Esophagus squamous epithelium (tissue), 5 donors: ENCODE results near the gene CEP44. TPM values are rescaled to one million over a fixed set of nuclear protein-coding genes. Genes with fewer than 3 reads are reported as not detected.

Source experiments
- DNase-seq: peaks from one replicate; lab custom pipeline; 2025; lab: John Stamatoyannopoulos, UW
- H3K27ac ChIP-seq, 4 donors: fragments of 200-600 bp; sonication (generic); one replicate each; pipeline ENCODE4 v1.5.1; 2016 to 2019; ENCODE audit warnings: mild to moderate bottlenecking in 1 of 4
- H3K27me3 ChIP-seq, 4 donors: fragments of 200-600 bp; sonication (generic); 1 replicate in 3 of 4; 2 replicates in 1 of 4; pipeline versions ENCODE4 v1.5.1 to v1.6.0; 2017 to 2021; ENCODE audit warnings: antibody characterized with exemption in 1 of 4
- H3K36me3 ChIP-seq, 3 donors: fragments of 200-600 bp; sonication (generic); one replicate each; pipeline ENCODE4 v1.5.1; 2016 to 2019
- H3K4me1 ChIP-seq, 3 donors: fragments of 200-600 bp; sonication (generic); one replicate each; pipeline ENCODE4 v1.5.1; 2017 to 2019
- H3K4me3 ChIP-seq, 4 donors: fragments of 200-600 bp; sonication (generic); 1 replicate in 3 of 4; 2 replicates in 1 of 4; pipeline ENCODE4 v1.5.1; 2016 to 2019; ENCODE audit warnings: mild to moderate bottlenecking in 2 of 4, moderate library complexity in 1 of 4
- H3K9me3 ChIP-seq, 3 donors: fragments of 200-600 bp; sonication (generic); one replicate each; pipeline ENCODE4 v1.5.1; 2016 to 2019
- POLR2A ChIP-seq, 4 donors: fragments of 450-650 bp; IDR thresholded peaks; one replicate each; pipeline ENCODE4 v1.6.1; 2017; ENCODE audit warnings: antibody characterized with exemption in 4 of 4, mild to moderate bottlenecking in 4 of 4, moderate library complexity in 3 of 4
- WGBS, 2 donors: methylation state at CpG; one replicate each; pipeline ENCODE4 v1.1.5; 2018; 5-methylcytosine and 5-hydroxymethylcytosine counted together
- intact Hi-C: fragments of 100-400 bp; cut with DNase I; formaldehyde crosslinking; loops from one replicate; pipeline ENCODE4 v1.15.0; 2022
- total RNA-seq, 4 donors: library from RNA; depleted of rRNA; stranded (reverse); fragments of >200 nt; gene quantifications; one replicate each; pipeline ENCODE4 v1.1.0, GENCODE V29; 2016
- TF ChIP-seq, protein P1 (sequence below), 6 experiments: fragments of 450-650 bp in 4 of 6; fragments of 200-600 bp in 2 of 6; sonication (generic) in 2 of 6; IDR thresholded peaks; one replicate each; pipeline ENCODE4 v1.5.1; 2016 to 2019; ENCODE audit warnings: antibody characterized with exemption in 6 of 6, mild to moderate bottlenecking in 4 of 6, moderate library complexity in 4 of 6
- donor health status: DM: yes; HTN: yes; CAD: no.

CEP44 gene
- total RNA-seq, 4 donors from 2014 or later: 5.5 to 14.4 (median 11.4) TPM

DNA sequence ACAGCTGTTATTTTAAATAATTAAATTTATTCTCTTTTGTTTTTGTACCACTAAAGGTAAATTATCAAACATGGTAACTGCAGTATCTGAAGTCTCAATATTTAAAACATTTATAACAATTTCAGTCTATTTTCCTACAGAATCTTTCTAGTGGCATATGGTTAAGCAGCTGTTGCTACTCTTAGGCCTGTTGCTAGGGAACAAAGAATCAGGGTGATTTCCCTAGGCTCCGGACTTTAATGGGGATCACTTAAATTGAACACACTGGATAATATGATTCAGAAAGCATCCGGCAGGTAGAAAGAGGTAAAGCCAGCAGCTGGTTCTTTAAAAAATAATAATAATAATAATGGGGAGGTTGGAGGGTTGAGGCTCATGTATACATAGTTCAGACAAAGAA, 17.8 kb upstream of the CEP44 start:
- intact Hi-C loops: no loop called here
- H3K36me3 ChIP-seq: peaks cover 0 to 21% (median 0%) of the 10 kb centered on the region in 3 donors
- no peak for DNase-seq
- H3K4me1 ChIP-seq: peaks cover 0 to 9% (median 0%) of the 10 kb centered on the region in 3 donors
- H3K9me3 ChIP-seq: no peaks in the 10 kb centered on the region
- no peak for TF ChIP-seq POLR2A (IDR thresholded peaks at IDR 0.05)
- TF ChIP-seq, protein P1, sequence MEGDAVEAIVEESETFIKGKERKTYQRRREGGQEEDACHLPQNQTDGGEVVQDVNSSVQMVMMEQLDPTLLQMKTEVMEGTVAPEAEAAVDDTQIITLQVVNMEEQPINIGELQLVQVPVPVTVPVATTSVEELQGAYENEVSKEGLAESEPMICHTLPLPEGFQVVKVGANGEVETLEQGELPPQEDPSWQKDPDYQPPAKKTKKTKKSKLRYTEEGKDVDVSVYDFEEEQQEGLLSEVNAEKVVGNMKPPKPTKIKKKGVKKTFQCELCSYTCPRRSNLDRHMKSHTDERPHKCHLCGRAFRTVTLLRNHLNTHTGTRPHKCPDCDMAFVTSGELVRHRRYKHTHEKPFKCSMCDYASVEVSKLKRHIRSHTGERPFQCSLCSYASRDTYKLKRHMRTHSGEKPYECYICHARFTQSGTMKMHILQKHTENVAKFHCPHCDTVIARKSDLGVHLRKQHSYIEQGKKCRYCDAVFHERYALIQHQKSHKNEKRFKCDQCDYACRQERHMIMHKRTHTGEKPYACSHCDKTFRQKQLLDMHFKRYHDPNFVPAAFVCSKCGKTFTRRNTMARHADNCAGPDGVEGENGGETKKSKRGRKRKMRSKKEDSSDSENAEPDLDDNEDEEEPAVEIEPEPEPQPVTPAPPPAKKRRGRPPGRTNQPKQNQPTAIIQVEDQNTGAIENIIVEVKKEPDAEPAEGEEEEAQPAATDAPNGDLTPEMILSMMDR (IDR thresholded peaks at IDR 0.05): no peak
- WGBS, 2 donors: 53 to 58% methylated on average over 2 of the region's 2 CpGs
- no peak overlapping the region for H3K27ac ChIP-seq
- H3K27me3 ChIP-seq: no peaks in the 10 kb centered on the region
- H3K4me3 ChIP-seq: no peak overlapping the region

DNA sequence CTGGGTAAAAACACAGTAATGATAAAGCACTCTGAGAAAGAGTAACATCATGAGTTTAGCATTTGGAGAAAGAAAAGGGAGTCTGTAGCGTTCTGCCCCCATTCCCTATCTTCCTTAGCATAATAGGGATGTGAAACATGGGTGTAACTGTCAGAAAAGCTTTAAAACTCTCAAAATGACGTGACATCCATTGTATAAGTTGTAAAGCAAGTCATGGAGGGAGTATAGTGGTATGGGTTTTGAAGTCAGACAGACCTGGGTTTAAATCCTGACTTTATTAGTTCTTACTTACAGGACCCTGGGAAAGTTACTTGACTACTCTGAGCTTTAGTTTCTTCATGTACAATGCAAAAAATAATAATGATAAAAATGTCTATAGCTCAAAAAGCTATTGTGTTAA, 17.3 kb upstream of the CEP44 start:
- no peaks in the 10 kb centered on the region for H3K27me3 ChIP-seq
- H3K4me3 ChIP-seq: no peak overlapping the region
- H3K4me1 ChIP-seq: peaks cover 0 to 9% (median 0%) of the 10 kb centered on the region in 3 donors
- H3K9me3 ChIP-seq: no peaks in the 10 kb centered on the region
- H3K36me3 ChIP-seq: peaks cover 0 to 21% (median 0%) of the 10 kb centered on the region in 3 donors
- intact Hi-C loops: no loop called here
- no peak for DNase-seq
- no peak overlapping the region for H3K27ac ChIP-seq
- WGBS, 2 donors: 65 to 75% methylated on average over 2 of the region's 2 CpGs
- TF ChIP-seq POLR2A (IDR thresholded peaks at IDR 0.05): no peak
- TF ChIP-seq, protein P1 (IDR thresholded peaks at IDR 0.05): no peak

DNA sequence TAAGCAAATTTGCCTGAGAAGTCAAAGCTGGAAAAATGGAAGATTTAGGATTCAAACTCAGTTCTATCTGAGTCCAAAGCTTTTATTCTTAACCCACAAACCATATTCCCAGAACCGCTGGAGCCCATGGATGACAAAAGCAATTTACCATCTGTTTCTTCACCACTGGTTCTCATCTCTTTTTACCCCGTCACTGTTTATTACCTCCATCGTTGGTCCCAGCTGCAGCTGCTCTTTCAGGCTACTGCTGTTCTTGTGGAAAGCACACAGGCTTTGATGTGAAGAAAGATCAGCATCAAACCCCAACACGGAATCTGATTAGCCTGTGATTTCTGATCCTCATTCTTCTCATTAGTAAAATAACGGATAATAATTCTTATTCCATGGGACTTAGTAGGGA, 9.8 kb upstream of the CEP44 start:
- WGBS, 2 donors: 92 to 93% methylated on average over 5 of the region's 5 CpGs
- TF ChIP-seq, protein P1 (IDR thresholded peaks at IDR 0.05): no peak
- no peak for TF ChIP-seq POLR2A (IDR thresholded peaks at IDR 0.05)
- Histone ChIP-seq H3K27me3 (no peaks in the 10 kb centered on the region), H3K36me3 (peaks cover 0 to 5% (median 0%) of the 10 kb centered on the region in 3 donors), H3K4me1 (peaks cover 0 to 17% (median 0%) of the 10 kb centered on the region in 3 donors), H3K4me3 (no peak overlapping the region), H3K27ac (no peak overlapping the region), H3K9me3 (no peaks in the 10 kb centered on the region)
- no peak for DNase-seq
- intact Hi-C loops: no loop called here

DNA sequence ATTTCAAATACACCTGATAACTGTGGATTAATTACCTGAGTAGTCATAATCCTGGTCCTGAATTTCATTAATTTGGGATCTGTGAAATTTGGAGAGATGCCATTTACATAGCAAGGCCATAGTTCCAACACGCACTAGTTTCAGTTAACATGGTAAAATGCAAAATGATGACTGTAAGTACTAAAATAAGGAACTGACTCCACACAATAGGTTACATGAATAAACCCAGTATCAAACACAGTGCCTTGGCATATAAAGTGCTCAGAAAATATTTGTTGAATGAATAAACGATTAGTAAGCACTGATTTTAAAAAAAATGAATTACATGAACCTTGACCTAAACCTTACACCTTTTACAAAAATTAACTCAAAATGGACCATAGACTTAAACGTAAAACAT, 9.3 kb upstream of the CEP44 start:
- intact Hi-C loops: no loop called here

DNA sequence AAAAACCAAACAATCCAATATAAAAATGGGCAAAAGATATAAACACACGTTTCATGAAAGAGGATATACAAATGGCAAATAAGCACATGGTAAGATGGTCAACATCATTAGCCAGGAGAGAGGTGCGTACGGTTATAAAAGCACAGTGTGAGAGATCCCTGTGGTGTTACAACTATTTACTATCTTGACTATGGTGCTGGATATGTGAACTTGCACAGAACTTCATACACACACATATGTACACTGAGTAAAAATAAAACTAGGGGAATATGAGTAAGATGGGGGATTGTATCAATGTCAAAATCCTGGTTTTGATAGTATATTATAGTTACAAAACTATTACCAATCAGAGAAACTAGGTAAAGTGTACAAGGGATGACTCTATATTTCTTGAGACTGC, 8.6 kb upstream of the CEP44 start:
- TF ChIP-seq POLR2A (IDR thresholded peaks at IDR 0.05): no peak
- TF ChIP-seq, protein P1 (IDR thresholded peaks at IDR 0.05): no peak

More for the DNA sequence above, 9.3 kb upstream of the CEP44 start:
- no peak for TF ChIP-seq POLR2A (IDR thresholded peaks at IDR 0.05)
- TF ChIP-seq, protein P1 (IDR thresholded peaks at IDR 0.05): no peak
- Histone ChIP-seq H3K36me3 (peaks cover 0 to 5% (median 0%) of the 10 kb centered on the region in 3 donors), H3K4me3 (no peak overlapping the region), H3K27me3 (no peaks in the 10 kb centered on the region), H3K4me1 (peaks cover 0 to 17% (median 0%) of the 10 kb centered on the region in 3 donors), H3K9me3 (no peaks in the 10 kb centered on the region), H3K27ac (no peak overlapping the region)
- DNase-seq: no peak
- WGBS, 2 donors: 62 to 77% methylated on average over 3 of the region's 3 CpGs

More for the DNA sequence above, 8.6 kb upstream of the CEP44 start:
- 74 to 81% methylated on average over 3 of the region's 3 CpGs for WGBS, 2 donors
- Histone ChIP-seq H3K27me3 (no peaks in the 10 kb centered on the region), H3K27ac (no peak overlapping the region), H3K36me3 (peaks cover 0 to 9% (median 0%) of the 10 kb centered on the region in 3 donors), H3K4me1 (peaks cover 0 to 17% (median 0%) of the 10 kb centered on the region in 3 donors), H3K4me3 (no peak overlapping the region), H3K9me3 (no peaks in the 10 kb centered on the region)
- intact Hi-C loops: no loop called here
- DNase-seq: no peak
